OCI-LY7 (cell line): ENCODE results near the gene OR51A2. TPM values are rescaled to one million over a fixed set of nuclear protein-coding genes. Genes with fewer than 3 reads are reported as not detected.

Experiments
- BruUV-seq: library from RNA; stranded (reverse); fragments of 400-500 nt; replicated peaks from 2 replicates; lab custom pipeline; 2021; lab: Mats Ljungman, UMichigan
- CTCF ChIA-PET: fragments of 300-600 bp; sonication (Branson Sonifier 250); formaldehyde crosslinking; loops from one replicate; lab custom pipeline; 2022; ENCODE audit warnings: antibody characterized with exemption; ENCODE audit not compliant: unreplicated experiment; lab: Charles Lee
- POLR2A ChIA-PET: fragments of 300-600 bp; sonication (Branson Sonifier 250); formaldehyde crosslinking; loops from one replicate; lab custom pipeline; 2022; ENCODE audit warnings: antibody characterized with exemption; lab: Charles Lee
- DNase-seq: peaks from one replicate; pipeline ENCODE4 v3.0.0-alpha.2; 2015; ENCODE audit warnings: low spot score
- H2AFZ ChIP-seq: fragments of 200-600 bp; sonication (generic), shearing (Covaris generic); 2 replicates; pipeline ENCODE4 v1.6.1; 2014; ENCODE audit warnings: mild to moderate bottlenecking, antibody characterized with exemption, low read length, moderate library complexity
- H3K27ac ChIP-seq: fragments of 200-600 bp; sonication (generic); 2 replicates; pipeline ENCODE4 v1.5.1; 2014; ENCODE audit warnings: mixed run types, low read depth, mild to moderate bottlenecking, moderate library complexity, low read length, inconsistent platforms; ENCODE audit not compliant: poor library complexity, severe bottlenecking
- H3K36me3 ChIP-seq: fragments of 200-600 bp; sonication (generic); 2 replicates; pipeline ENCODE4 v1.6.1; 2014; ENCODE audit warnings: mild to moderate bottlenecking, antibody characterized with exemption, low read length, moderate library complexity, mixed read lengths; ENCODE audit not compliant: insufficient read depth
- H3K4me1 ChIP-seq: fragments of 200-600 bp; sonication (generic); 2 replicates; pipeline ENCODE4 v1.5.1; 2014; ENCODE audit warnings: mild to moderate bottlenecking, low read length; ENCODE audit not compliant: insufficient read depth, poor library complexity, severe bottlenecking
- H3K4me2 ChIP-seq: fragments of 200-600 bp; sonication (generic); 2 replicates; pipeline ENCODE4 v1.6.1; 2014; ENCODE audit warnings: mild to moderate bottlenecking, low read length
- H3K4me3 ChIP-seq: fragments of 200-600 bp; sonication (generic); 2 replicates; pipeline ENCODE4 v1.5.1; 2014; ENCODE audit warnings: mild to moderate bottlenecking, low read depth, low read length; ENCODE audit not compliant: poor library complexity, severe bottlenecking
- H3K79me2 ChIP-seq: fragments of 200-600 bp; sonication (generic); 2 replicates; pipeline ENCODE4 v1.6.1; 2016; ENCODE audit warnings: low read depth, mild to moderate bottlenecking, low read length, moderate library complexity, mixed read lengths; ENCODE audit not compliant: insufficient read depth
- H3K9me2 ChIP-seq: fragments of 200-600 bp; sonication (generic); 2 replicates; pipeline ENCODE4 v1.6.1; 2016; ENCODE audit warnings: mild to moderate bottlenecking, low read length, mixed read lengths; ENCODE audit not compliant: insufficient read depth
- H3K9me3 ChIP-seq: fragments of 200-600 bp; sonication (generic); 2 replicates; pipeline ENCODE4 v1.6.1; 2014; ENCODE audit warnings: mild to moderate bottlenecking, mixed run types, low read length, mixed read lengths
- H4K20me1 ChIP-seq: fragments of 200-600 bp; sonication (generic); 2 replicates; pipeline ENCODE4 v1.6.1; 2014; ENCODE audit warnings: mild to moderate bottlenecking, antibody characterized with exemption, low read length, moderate library complexity, mixed read lengths; ENCODE audit not compliant: insufficient read depth
- EZH2phosphoT487 ChIP-seq: fragments of 200-600 bp; sonication (generic); IDR thresholded peaks from 2 replicates; pipeline ENCODE4 v1.6.1; 2018; ENCODE audit warnings: low read depth, borderline replicate concordance, mild to moderate bottlenecking, mixed run types, antibody characterized with exemption, low read length, moderate library complexity, mixed read lengths
- intact Hi-C: fragments of 100-400 bp; cut with micrococcal nuclease; formaldehyde crosslinking; loops from one replicate; pipeline ENCODE4 v1.10.0; 2022; ENCODE audit not compliant: unreplicated experiment
- total RNA-seq, 2 experiments: library from RNA; depleted of rRNA in 1 of 2; stranded (reverse); fragments of >200 nt in 1 of 2; shearing (Covaris generic) in 1 of 2; gene quantifications; 2 replicates each; pipeline ENCODE4 v1.2.3, GENCODE V29; 2014 to 2022
- TF ChIP-seq, protein P1 (sequence below): fragments of 200-600 bp; sonication (generic); conservative IDR thresholded peaks from 2 replicates; pipeline ENCODE4 v1.5.1; 2014; ENCODE audit warnings: mild to moderate bottlenecking, antibody characterized with exemption, low read length, moderate library complexity, mixed read lengths

OR51A2 gene
- total RNA-seq, 2 experiments from 2014 or later, result not detected

DNA sequence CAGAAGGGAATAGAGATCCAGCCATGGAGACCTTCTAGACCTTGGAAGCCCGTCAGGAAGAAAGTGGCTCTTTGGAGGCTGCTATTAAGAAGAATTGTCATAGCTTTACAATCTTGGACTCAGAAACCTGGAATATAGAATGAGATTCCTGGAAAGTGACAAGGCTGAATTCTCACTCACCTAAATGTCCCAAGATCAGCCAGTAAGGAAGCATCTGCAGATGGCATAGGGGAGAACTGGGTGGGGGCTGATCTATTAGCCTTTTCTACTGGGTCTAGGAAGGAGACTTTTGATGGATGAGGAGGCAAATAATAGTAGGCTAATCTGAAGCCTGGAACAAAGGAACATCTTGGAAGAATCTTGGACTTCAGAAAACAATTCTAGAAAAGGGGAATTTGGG lies 31.3 kb downstream of the OR51A2 start, which contains the start of gene OR51G1:
Gene OR51G1 (minus strand): TSS at position 101 of the 400 bp plus-strand sequence. CDS start 0 bp downstream, at position 101.
- H3K9me3 ChIP-seq, result no peaks in the 10 kb centered on the region
- H3K4me2 ChIP-seq, result no peak within 1 kb of the TSS
- no peaks in the 10 kb centered on the region for H3K36me3 ChIP-seq
- ChIA-PET CTCF (no interaction called here), POLR2A (no interaction called here)
- TF ChIP-seq, protein P1, sequence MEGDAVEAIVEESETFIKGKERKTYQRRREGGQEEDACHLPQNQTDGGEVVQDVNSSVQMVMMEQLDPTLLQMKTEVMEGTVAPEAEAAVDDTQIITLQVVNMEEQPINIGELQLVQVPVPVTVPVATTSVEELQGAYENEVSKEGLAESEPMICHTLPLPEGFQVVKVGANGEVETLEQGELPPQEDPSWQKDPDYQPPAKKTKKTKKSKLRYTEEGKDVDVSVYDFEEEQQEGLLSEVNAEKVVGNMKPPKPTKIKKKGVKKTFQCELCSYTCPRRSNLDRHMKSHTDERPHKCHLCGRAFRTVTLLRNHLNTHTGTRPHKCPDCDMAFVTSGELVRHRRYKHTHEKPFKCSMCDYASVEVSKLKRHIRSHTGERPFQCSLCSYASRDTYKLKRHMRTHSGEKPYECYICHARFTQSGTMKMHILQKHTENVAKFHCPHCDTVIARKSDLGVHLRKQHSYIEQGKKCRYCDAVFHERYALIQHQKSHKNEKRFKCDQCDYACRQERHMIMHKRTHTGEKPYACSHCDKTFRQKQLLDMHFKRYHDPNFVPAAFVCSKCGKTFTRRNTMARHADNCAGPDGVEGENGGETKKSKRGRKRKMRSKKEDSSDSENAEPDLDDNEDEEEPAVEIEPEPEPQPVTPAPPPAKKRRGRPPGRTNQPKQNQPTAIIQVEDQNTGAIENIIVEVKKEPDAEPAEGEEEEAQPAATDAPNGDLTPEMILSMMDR, result no peak
- intact Hi-C loops, result no loop called here
- no TSS peak for BruUV-seq
- no peaks in the 10 kb centered on the region for H3K79me2 ChIP-seq
- no peak within 1 kb of the TSS for H2AFZ ChIP-seq
- no peaks in the 10 kb centered on the region for H3K4me1 ChIP-seq
- no peak within 1 kb of the TSS for H3K4me3 ChIP-seq
- no peaks in the 10 kb centered on the region for H3K9me2 ChIP-seq
- no peak for DNase-seq
- no peaks in the 10 kb centered on the region for H4K20me1 ChIP-seq
- no peak within 1 kb of the TSS for H3K27ac ChIP-seq

DNA sequence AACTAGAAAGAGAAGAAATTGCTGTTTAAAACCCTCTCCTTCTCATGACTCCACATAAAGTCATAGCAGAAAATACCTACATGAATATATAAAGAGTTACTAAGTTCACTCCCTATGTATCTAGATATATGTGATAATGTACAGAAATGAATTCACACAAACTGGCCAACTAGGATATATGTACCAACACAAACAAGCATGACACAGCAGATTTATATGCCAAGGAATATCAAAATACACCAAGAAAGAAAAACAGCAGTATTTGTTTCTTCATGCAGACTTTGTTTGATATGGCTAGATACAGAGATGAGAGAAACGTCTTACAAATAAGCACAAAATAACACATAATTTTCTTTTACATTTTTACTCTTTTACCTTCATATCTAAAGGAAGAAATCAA lies 33.2 kb downstream of the OR51A2 start:
- ChIA-PET CTCF (no interaction called here), POLR2A (no interaction called here)
- no peak for DNase-seq
- Histone ChIP-seq H3K27ac (no peak overlapping the region), H3K4me1 (no peaks in the 10 kb centered on the region), H3K4me3 (no peak overlapping the region), H3K4me2 (no peak overlapping the region), H4K20me1 (no peaks in the 10 kb centered on the region), H3K36me3 (no peaks in the 10 kb centered on the region), H3K79me2 (no peaks in the 10 kb centered on the region), H3K9me2 (no peaks in the 10 kb centered on the region), H3K9me3 (no peaks in the 10 kb centered on the region), H2AFZ (no peak overlapping the region)
- intact Hi-C loops, result no loop called here
- TF ChIP-seq EZH2phosphoT487, result no peak
- TF ChIP-seq, protein P1, result no peak
- BruUV-seq, result no TSS peak

DNA sequence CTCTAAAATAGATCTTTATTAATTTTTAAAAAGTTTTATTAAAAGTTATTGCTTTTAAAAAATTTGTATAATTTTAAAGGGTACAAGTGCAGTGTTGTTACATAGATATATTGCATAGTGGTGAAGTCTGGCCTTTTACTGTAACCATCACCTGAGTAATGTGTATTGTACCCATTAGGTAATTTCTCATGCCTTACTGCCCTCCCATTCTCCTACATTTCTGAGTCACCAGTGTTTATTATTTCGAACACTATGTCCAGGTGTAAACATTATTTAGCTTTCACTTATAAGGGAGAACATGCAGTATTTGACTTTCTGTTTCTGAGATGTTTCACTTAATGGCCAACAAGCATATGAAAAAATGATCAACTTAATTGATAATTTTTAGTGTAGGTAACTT lies 33.7 kb downstream of the OR51A2 start:
- intact Hi-C loops, result no loop called here
- no peak for DNase-seq
- H3K4me1 ChIP-seq, result no peaks in the 10 kb centered on the region
- no peaks in the 10 kb centered on the region for H3K79me2 ChIP-seq
- TF ChIP-seq, protein P1, result no peak
- no peak for TF ChIP-seq EZH2phosphoT487
- no peaks in the 10 kb centered on the region for H4K20me1 ChIP-seq
- H3K9me2 ChIP-seq, result no peaks in the 10 kb centered on the region
- no peak overlapping the region for H3K4me3 ChIP-seq
- no peak overlapping the region for H3K4me2 ChIP-seq
- no peaks in the 10 kb centered on the region for H3K36me3 ChIP-seq
- ChIA-PET POLR2A (no interaction called here), CTCF (no interaction called here)
- no peaks in the 10 kb centered on the region for H3K9me3 ChIP-seq
- H3K27ac ChIP-seq, result no peak overlapping the region
- BruUV-seq, result no TSS peak
- H2AFZ ChIP-seq, result no peak overlapping the region
